ENCODE data around the gene ARL15.

GRCh38 chr5:54234304-54234933, 76.0 kb downstream of the ARL15 start:
- TF ChIP-seq PAX5 (IDR thresholded peaks at IDR 0.05; ENCODE audit: insufficient read depth, low read length, severe bottlenecking) (no peak), POLR2A (IDR thresholded peaks at IDR 0.05; ENCODE audit: low read depth, low read length) (no peak), TAF1 (IDR thresholded peaks at IDR 0.05; ENCODE audit: low read depth, low read length) (no peak), POU2F2 (IDR thresholded peaks at IDR 0.05; ENCODE audit: low read depth, low read length) (no peak), POLR2AphosphoS5 (IDR thresholded peaks at IDR 0.05; ENCODE audit: low read depth, low read length) (no peak), SPI1 (IDR thresholded peaks at IDR 0.05; ENCODE audit: low read depth, low read length) (no peak)

All from GM12891 (cell line).